HEK293T (cell line): ENCODE data around the gene IGFBP5.

Experiments used
- FOXK2 ChIP-seq: fragments of 450-650 bp; IDR thresholded peaks from 2 replicates; pipeline ENCODE4 v1.6.1; 2016; ENCODE audit warnings: mild to moderate bottlenecking
- HDGF ChIP-seq: fragments of 450-650 bp; IDR thresholded peaks from 2 replicates; pipeline ENCODE4 v1.6.1; 2017; ENCODE audit warnings: antibody characterized with exemption, borderline replicate concordance
- NFRKB ChIP-seq: fragments of 450-650 bp; IDR thresholded peaks from 2 replicates; pipeline ENCODE4 v1.6.1; 2016; ENCODE audit warnings: mild to moderate bottlenecking, moderate library complexity

DNA sequence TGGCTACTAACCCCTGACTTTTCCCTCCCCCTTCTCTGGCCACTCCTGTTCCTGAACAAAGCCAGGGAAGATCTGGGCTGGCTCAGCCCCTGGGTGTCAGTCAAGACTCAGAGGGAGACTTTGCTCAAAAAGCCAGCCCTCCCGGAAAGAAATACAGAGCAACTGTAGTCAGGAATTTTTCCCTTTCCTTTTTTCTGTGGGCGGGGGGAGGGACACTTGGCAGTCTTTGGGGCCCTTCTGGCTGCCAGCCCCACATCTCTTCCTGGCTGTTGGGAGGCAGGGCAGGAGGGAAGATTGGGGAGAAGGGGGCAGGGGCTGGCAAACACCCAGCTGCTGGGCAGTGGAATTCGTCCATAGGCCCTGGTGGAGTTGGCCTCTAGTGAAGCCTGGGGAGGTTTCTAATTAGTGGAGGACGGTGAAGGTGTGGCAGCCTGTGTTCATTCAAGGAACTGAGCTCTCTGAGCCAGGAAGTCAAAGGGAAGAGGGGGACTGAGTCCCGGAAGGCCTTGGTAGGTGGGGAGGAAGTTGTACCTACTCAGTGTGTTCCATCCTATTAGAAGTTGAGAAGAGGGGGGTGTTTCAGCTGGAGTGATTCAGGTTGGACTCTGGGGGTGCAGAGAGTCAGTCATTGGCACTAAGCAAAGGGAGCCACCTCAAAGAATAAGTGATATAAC lies 51.2 kb downstream of the IGFBP5 start:
- TF ChIP-seq FOXK2 = no peak
- no peak for TF ChIP-seq HDGF
- TF ChIP-seq NFRKB = no peak
